Activated CD8-positive, alpha-beta T cell treated with anti-CD3 and anti-CD28 coated beads for 36 hours (primary cell): ENCODE data around the gene DNPH1. TPM values are rescaled to one million over a fixed set of nuclear protein-coding genes. Genes with fewer than 3 reads are reported as not detected.

Experiments
- ATAC-seq: fragments of 200-7000 bp; cut with Tn5 transposase; one replicate; pipeline ENCODE4 v1.10.0; 2021; ENCODE audit warnings: mild to moderate bottlenecking, moderate library complexity
- CTCF ChIA-PET: fragments of 350-600 bp; sonication (Branson Sonifier 250); formaldehyde crosslinking; loops from one replicate; lab custom pipeline; 2021; ENCODE audit warnings: antibody characterized with exemption; lab: Charles Lee
- POLR2A ChIA-PET: fragments of 350-600 bp; sonication (Branson Sonifier 250); formaldehyde crosslinking; loops from one replicate; lab custom pipeline; 2021; ENCODE audit warnings: antibody characterized with exemption; lab: Charles Lee
- DNase-seq: peaks from one replicate; pipeline ENCODE4 v3.0.0-alpha.2; 2020
- H3K27ac Mint-ChIP-seq: one replicate; pipeline ENCODE4 v1.8.0; 2021; ENCODE audit warnings: mild to moderate bottlenecking, mixed read lengths
- H3K27me3 Mint-ChIP-seq: one replicate; pipeline ENCODE4 v1.8.0; 2021; ENCODE audit warnings: mixed read lengths
- H3K36me3 Mint-ChIP-seq: one replicate; pipeline ENCODE4 v1.8.0; 2021; ENCODE audit warnings: low read depth, mixed read lengths
- H3K4me1 Mint-ChIP-seq: one replicate; pipeline ENCODE4 v1.8.0; 2021; ENCODE audit warnings: low read depth, mixed read lengths
- H3K4me3 Mint-ChIP-seq: one replicate; pipeline ENCODE4 v1.8.0; 2021; ENCODE audit warnings: mild to moderate bottlenecking, moderate library complexity, mixed read lengths
- H3K9me3 Mint-ChIP-seq: one replicate; pipeline ENCODE4 v1.8.0; 2021; ENCODE audit warnings: mixed read lengths
- intact Hi-C: fragments of 100-400 bp; cut with micrococcal nuclease; formaldehyde crosslinking; loops from one replicate; pipeline ENCODE4 v1.10.0; 2022
- total RNA-seq, 2 experiments: library from RNA; stranded (reverse); gene quantifications; one replicate each; pipeline ENCODE4 v1.2.3, GENCODE V29; 2021
- TF ChIP-seq, protein P1 (sequence below): fragments of 200-600 bp; IDR thresholded peaks from one replicate; pipeline ENCODE4 v1.8.0; 2022; ENCODE audit warnings: antibody characterized with exemption, mild to moderate bottlenecking

Gene DNPH1
- total RNA-seq, 2 experiments from 2014 or later: 86.2 to 86.5 TPM

DNA sequence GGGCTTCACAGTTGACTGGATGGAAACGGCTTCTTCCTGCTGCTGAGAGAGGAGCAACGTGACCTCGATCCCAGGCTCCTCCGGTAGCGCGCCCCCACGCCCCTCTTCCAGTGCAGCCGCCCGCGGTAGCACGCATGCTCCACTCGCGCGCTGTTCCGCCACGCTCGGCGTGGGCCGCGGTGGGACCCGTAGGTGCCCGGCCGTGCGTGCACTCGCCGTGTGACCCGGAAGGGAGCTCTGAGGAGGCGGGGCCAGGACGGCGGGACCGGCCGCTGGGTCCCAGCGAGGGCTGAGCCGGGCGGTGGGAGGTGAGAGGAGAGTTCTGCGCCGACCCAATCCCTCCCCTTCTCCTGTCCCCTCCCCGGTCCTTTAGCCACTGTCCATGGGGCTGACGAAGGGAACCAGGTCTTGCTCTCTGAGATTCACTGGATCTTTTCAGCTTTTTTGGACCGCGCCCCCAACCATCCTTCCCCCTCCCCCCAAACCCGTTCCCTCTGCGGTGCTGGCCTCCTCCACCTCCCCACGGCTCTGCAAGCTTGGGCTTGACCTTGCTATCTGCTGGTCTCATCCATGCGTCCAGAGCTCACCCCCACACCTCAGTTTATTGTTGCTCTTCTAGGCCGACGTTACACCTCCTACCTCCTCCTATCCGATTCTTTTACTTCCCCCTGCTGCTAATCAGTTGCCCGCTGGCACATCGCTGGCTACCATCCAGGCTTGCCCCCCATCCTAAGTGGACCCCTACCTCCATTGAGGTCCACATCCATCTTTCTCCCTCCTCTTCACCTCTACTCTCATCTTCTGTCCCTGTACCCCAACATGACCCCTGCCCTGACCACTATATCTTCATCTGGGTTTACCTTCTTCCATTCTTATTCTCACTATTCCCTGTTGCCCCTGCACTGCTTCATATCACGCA, 47.1 kb downstream of the DNPH1 start, which contains the start of gene CUL9:
Gene CUL9, plus strand, starts transcription at position 255 of the 919 bp plus-strand sequence. CDS start 2,115 bp downstream, outside the sequence.
- DNase-seq: peak; percentile 86

DNA sequence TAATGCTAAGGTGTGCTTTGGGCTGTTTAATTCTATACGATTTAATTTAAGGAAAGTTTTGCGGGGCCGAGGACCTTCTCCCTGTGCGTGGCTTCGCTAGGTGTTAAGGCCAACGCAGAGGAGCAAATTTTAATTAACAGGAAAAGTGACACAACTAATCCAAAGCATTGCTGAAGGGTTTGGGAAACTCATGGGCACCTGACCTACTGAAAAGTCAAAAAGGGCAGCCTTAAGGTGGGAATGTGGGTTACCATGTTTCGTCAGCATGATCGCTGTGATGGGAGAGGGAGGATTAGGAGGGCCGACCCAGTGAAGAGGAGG, 47.7 kb downstream of the DNPH1 start:
- Mint-ChIP-seq H3K4me3 (peak overlapping the region; percentile 90), H3K27ac (peak overlapping the region; percentile 87), H3K36me3 (peaks cover 35% of the 10 kb centered on the region), H3K4me1 (peaks cover 44% of the 10 kb centered on the region), H3K9me3 (no peaks in the 10 kb centered on the region), H3K27me3 (no peaks in the 10 kb centered on the region)
- intact Hi-C loops: no loop called here
- ChIA-PET POLR2A (interaction anchor here (1.2 to 2.1 kb wide), 2 partner anchors 9 to 43 kb away, joined by 8 to 12 read pairs; no protein-coding TSS in a partner anchor), CTCF (no interaction called here)
- no peak for ATAC-seq
- TF ChIP-seq, protein P1, sequence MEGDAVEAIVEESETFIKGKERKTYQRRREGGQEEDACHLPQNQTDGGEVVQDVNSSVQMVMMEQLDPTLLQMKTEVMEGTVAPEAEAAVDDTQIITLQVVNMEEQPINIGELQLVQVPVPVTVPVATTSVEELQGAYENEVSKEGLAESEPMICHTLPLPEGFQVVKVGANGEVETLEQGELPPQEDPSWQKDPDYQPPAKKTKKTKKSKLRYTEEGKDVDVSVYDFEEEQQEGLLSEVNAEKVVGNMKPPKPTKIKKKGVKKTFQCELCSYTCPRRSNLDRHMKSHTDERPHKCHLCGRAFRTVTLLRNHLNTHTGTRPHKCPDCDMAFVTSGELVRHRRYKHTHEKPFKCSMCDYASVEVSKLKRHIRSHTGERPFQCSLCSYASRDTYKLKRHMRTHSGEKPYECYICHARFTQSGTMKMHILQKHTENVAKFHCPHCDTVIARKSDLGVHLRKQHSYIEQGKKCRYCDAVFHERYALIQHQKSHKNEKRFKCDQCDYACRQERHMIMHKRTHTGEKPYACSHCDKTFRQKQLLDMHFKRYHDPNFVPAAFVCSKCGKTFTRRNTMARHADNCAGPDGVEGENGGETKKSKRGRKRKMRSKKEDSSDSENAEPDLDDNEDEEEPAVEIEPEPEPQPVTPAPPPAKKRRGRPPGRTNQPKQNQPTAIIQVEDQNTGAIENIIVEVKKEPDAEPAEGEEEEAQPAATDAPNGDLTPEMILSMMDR: no peak
- no peak for DNase-seq

More for the DNA sequence above, 47.1 kb downstream of the DNPH1 start, which contains the start of gene CUL9:
- ChIA-PET CTCF (interaction anchor here (0.6 to 0.8 kb wide), 2 partner anchors 9 to 324 kb away, joined by 4 read pairs; no protein-coding TSS in a partner anchor), POLR2A (interaction anchor here (0.7 to 2.1 kb wide), 3 partner anchors 10 to 42 kb away, joined by 3 to 12 read pairs (median 8); no protein-coding TSS in a partner anchor)
- Mint-ChIP-seq H3K27ac (peak within 1 kb of the TSS; percentile 87), H3K9me3 (no peaks in the 10 kb centered on the region), H3K4me3 (peak within 1 kb of the TSS; percentile 90), H3K4me1 (peaks cover 44% of the 10 kb centered on the region), H3K36me3 (peaks cover 32% of the 10 kb centered on the region), H3K27me3 (no peaks in the 10 kb centered on the region)
- TF ChIP-seq, protein P1: no peak
- intact Hi-C loops: no loop called here
- ATAC-seq: peak; percentile 97

DNA sequence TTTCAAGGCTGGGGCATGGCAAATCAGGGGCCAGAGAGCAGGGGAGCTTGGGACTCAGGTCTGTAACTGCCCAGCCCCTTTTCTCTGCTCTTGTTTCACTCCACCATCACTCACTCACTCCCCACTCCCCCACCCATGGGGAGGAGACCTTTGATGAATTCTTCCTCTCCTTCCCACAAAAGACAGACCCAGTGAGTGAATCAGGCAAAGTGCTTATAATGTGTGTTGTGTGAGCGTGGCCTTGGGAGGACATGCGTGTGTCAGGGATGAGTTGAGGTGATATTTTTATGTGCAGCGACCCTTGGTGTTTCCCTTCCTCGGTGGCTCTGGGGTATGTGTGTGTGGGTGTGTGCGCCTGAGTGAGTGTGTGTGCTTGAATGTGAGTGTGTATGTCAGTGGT, 48.3 kb downstream of the DNPH1 start:
- Mint-ChIP-seq H3K4me3 (peak overlapping the region; percentile 90), H3K4me1 (peaks cover 45% of the 10 kb centered on the region), H3K36me3 (peaks cover 39% of the 10 kb centered on the region), H3K27ac (peak overlapping the region; percentile 87), H3K9me3 (no peaks in the 10 kb centered on the region), H3K27me3 (no peaks in the 10 kb centered on the region)
- DNase-seq (no peak), ATAC-seq (no peak)
- TF ChIP-seq, protein P1: no peak
- intact Hi-C loops: no loop called here
- ChIA-PET POLR2A (interaction anchor here (0.9 to 1.2 kb wide), 2 partner anchors 13 to 252 kb away, joined by 3 read pairs; partner anchors contain the start of gene CNPY3), CTCF (interaction anchor here (1.1 kb wide), 1 partner anchor 9 kb away, joined by 4 read pairs; no protein-coding TSS in a partner anchor)

DNA sequence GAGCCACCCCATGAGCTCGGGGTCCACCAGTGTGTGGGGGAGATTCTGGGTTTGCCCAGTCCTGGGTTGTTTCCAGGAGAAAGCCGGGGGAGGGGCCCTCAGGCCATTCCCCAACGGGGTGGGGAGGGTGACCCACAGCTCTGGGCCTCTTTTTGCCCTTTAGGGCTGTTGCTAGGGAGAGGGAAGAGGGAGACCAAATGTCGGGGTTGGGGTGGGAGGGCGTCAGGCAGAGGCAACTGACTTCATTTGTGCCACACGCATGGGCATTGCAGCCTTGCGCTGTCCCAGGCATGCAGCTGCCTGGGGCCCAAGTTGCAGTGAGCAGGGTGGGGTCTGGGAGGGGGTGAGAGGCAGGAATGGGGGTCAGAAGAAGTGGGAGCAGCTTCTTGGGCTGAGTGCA, 49.2 kb downstream of the DNPH1 start:
- H3K27me3 Mint-ChIP-seq: no peaks in the 10 kb centered on the region
- POLR2A ChIA-PET: interaction anchor here (0.6 to 1.2 kb wide), 4 partner anchors 8 to 339 kb away, joined by 3 read pairs; partner anchors contain the start of gene CNPY3
- H3K4me1 Mint-ChIP-seq: peaks cover 46% of the 10 kb centered on the region
- peaks cover 42% of the 10 kb centered on the region for H3K36me3 Mint-ChIP-seq
- no peaks in the 10 kb centered on the region for H3K9me3 Mint-ChIP-seq
- no peak overlapping the region for H3K4me3 Mint-ChIP-seq
- peak overlapping the region; percentile 41 for H3K27ac Mint-ChIP-seq
- intact Hi-C loops: no loop called here
- no peak for ATAC-seq
- CTCF ChIA-PET: interaction anchor here (1.1 kb wide), 1 partner anchor 8 kb away, joined by 4 read pairs; no protein-coding TSS in a partner anchor
- TF ChIP-seq, protein P1: no peak
- no peak for DNase-seq
